Heart right ventricle (tissue), 16 donors: ENCODE data around the gene LHPP. TPM values are rescaled to one million over a fixed set of nuclear protein-coding genes. Genes with fewer than 3 reads are reported as not detected.

Experiments
- ATAC-seq, 8 donors: fragments of 200-7000 bp; cut with Tn5 transposase; one replicate each; pipeline ENCODE4 v1.9.1; 2020; ENCODE audit warnings: mild to moderate bottlenecking in 8 of 8, moderate library complexity in 8 of 8, moderate number of reproducible peaks in 1 of 8
- DNase-seq, 2 donors: peaks; one replicate each; pipeline ENCODE4 v3.0.0-alpha.2; 2020
- H3K27ac ChIP-seq, 10 donors: fragments of 200-600 bp; sonication (generic) in 2 of 10; one replicate each; pipeline versions ENCODE4 v1.5.0 to v1.8.0; 2020 to 2022; ENCODE audit warnings: mild to moderate bottlenecking in 3 of 10
- H3K27me3 ChIP-seq, 7 donors: fragments of 200-600 bp; one replicate each; pipeline ENCODE4 v1.8.0; 2021 to 2022; ENCODE audit warnings: mild to moderate bottlenecking in 2 of 7
- H3K36me3 ChIP-seq, 9 donors: fragments of 200-600 bp; sonication (generic) in 1 of 9; one replicate each; pipeline versions ENCODE4 v1.5.0 to v1.8.0; 2020 to 2022; ENCODE audit warnings: mild to moderate bottlenecking in 2 of 9
- H3K4me1 ChIP-seq, 9 donors: fragments of 200-600 bp; sonication (generic) in 1 of 9; one replicate each; pipeline versions ENCODE4 v1.5.0 to v1.8.0; 2020 to 2022; ENCODE audit warnings: mild to moderate bottlenecking in 4 of 9
- H3K4me3 ChIP-seq, 10 donors: fragments of 200-600 bp; sonication (generic) in 2 of 10; one replicate each; pipeline versions ENCODE4 v1.5.0 to v1.8.0; 2020 to 2022; ENCODE audit warnings: mild to moderate bottlenecking in 7 of 10, moderate library complexity in 2 of 10
- H3K9me3 ChIP-seq, 11 donors: fragments of 200-600 bp in 10 of 11; sonication (generic) in 2 of 11; one replicate each; pipeline versions ENCODE4 v1.5.0 to v1.8.0; 2013 to 2022; ENCODE audit warnings: mild to moderate bottlenecking in 2 of 11, control low read depth in 1 of 11, moderate library complexity in 1 of 11
- WGBS, 2 donors: extraction: QIAGEN DNeasy Blood & Tissue Kit; methylation state at CpG; one replicate each; pipeline ENCODE4 v1.1.7; 2013; ENCODE audit warnings: inconsistent platforms in 1 of 2; 5-methylcytosine and 5-hydroxymethylcytosine counted together
- intact Hi-C, 10 donors: fragments of 100-400 bp; cut with DNase I; formaldehyde crosslinking; loops; one replicate each; pipeline versions ENCODE4 v1.11.1 to v1.14.2; 2022
- polyA plus RNA-seq, 2 donors: library from polyadenylated mRNA; stranded (reverse); fragments of 200-250 nt; gene quantifications; one replicate each; pipeline ENCODE4 v1.2.3, GENCODE V29; 2013
- total RNA-seq, 10 donors: library from RNA; stranded (reverse); fragmentation: NEBNext Ultra II Directional in 3 of 10; extraction: Animal tissue kit (Norgen Biotek cat#: 25700) in 3 of 10; gene quantifications; one replicate each; pipeline versions ENCODE4 v1.2.1 to v1.2.4, GENCODE V29; 2021 to 2023
- TF ChIP-seq, protein P1 (sequence below), 9 donors: fragments of 200-600 bp; sonication (generic) in 2 of 9; IDR thresholded peaks; one replicate each; pipeline versions ENCODE4 v1.5.0 to v1.8.0; 2021 to 2022; ENCODE audit warnings: antibody characterized with exemption in 9 of 9, mild to moderate bottlenecking in 5 of 9, moderate library complexity in 1 of 9
- donor health status: Arrhythmogenic right ventricular cardiomyopathy.
- donor health status: ischemic (EF 13 %, LVEDD 7.1; RV severe dilation, severe dysfunction).
- donor health status: healthy with polysubstance abuse.
- donor health status: DM: no; HTN: yes; CAD: no.
- donor health status: DM: no; HTN: no; CAD: no.
- donor health status: ischemic (EF 25% LVEDD 6.9; RV normal size, moderate dysfunction).
- donor health status: ischemic (EF 25% LVEDD 5.7; RV mildly dilated, moderate dysfunction).
- donor health status: healthy.
- donor health status: DM: yes; HTN: yes; CAD: no.
- donor health status: Ischemic cardiomyopathy.
- donor health status: ischemic (EF 35%, LVEDD 5.7; RV mildly dilated, moderate dysfunction).
- donor health status: nonischemic (EF 11% LVEDD 7.7; RV severe dilation, severe dysfunction).
- donor health status: DM: yes; HTN: yes; CAD: no.
- donor health status: PGD.
- donor health status: ischemic (EF 29% LVEDD 5.4; RV normal size, mild dysfunction).
- donor health status: nonischemic (EF 23%, LVEDD 6.1; RV moderate dilation, normal function).

Gene LHPP
- total and polyA plus RNA-seq, 12 donors, result 4.2 to 20.5 (median 11.7) TPM

DNA sequence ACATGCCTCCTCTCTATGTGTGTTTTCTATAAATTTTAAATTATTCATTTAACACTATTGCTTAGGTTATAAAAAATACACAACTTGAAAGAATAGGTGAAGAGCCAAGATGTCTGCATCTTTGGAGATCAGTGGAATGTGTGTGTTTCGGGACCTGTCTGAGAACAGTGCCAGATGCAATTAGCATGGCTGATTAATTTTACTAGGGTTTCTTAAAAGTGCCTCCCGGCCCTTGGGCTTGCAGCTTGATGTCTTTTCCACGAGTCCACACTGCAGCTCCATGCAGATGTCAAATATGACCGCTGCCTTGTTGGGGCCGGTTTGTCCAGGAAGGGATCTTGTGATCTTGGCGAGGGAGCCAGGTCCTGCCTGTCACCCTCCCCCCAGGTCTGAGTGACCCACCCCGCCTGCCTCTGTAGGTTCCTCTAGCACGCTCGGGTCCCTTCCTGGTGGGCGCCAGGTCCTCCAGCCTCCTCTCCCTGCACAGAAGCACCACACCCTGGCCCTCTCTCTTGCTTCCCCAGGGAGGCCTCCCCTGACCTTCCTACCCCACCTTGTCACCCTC lies 20.7 kb downstream of the LHPP start:
- Histone ChIP-seq H3K4me1 (peaks cover 0 to 13% (median 0%) of the 10 kb centered on the region in 9 donors), H3K27me3 (no peaks in the 10 kb centered on the region), H3K27ac (no peak overlapping the region), H3K4me3 (no peak overlapping the region), H3K36me3 (no peaks in the 10 kb centered on the region), H3K9me3 (peaks cover 0 to 9% (median 0%) of the 10 kb centered on the region in 11 donors)
- intact Hi-C loops, result no loop called here
- DNase-seq (no peak), ATAC-seq (no peak)
- TF ChIP-seq, protein P1, sequence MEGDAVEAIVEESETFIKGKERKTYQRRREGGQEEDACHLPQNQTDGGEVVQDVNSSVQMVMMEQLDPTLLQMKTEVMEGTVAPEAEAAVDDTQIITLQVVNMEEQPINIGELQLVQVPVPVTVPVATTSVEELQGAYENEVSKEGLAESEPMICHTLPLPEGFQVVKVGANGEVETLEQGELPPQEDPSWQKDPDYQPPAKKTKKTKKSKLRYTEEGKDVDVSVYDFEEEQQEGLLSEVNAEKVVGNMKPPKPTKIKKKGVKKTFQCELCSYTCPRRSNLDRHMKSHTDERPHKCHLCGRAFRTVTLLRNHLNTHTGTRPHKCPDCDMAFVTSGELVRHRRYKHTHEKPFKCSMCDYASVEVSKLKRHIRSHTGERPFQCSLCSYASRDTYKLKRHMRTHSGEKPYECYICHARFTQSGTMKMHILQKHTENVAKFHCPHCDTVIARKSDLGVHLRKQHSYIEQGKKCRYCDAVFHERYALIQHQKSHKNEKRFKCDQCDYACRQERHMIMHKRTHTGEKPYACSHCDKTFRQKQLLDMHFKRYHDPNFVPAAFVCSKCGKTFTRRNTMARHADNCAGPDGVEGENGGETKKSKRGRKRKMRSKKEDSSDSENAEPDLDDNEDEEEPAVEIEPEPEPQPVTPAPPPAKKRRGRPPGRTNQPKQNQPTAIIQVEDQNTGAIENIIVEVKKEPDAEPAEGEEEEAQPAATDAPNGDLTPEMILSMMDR (IDR thresholded peaks at IDR 0.05), result no peak
- WGBS, 2 donors, result 88 to 90% methylated on average over 10 of the region's 10 CpGs

DNA sequence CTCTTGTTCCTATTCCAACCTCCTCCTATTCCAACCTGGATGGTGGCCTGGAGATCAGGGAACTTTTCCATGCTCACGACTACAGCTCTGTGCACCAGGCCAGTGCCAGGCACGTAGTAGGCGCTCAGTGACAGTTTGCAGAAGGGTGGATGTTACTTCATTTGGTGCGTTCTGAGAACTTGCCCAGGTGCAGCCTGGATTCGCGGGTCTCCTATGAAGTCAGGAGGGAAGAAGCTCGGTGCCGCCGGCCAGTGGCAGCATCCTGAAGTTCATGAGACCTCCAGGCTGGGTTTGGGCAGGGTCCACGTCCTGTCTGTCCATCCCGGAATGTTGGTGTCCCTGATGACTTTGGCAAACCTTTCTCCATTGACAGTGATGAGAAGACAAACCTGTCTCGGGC lies 21.3 kb downstream of the LHPP start:
- H3K27me3 ChIP-seq, result no peaks in the 10 kb centered on the region
- no peak overlapping the region for H3K27ac ChIP-seq
- ATAC-seq, result no peak
- WGBS, 2 donors, result 89 to 91% methylated on average over 12 of the region's 12 CpGs
- no peak overlapping the region for H3K4me3 ChIP-seq
- TF ChIP-seq, protein P1 (IDR thresholded peaks at IDR 0.05), result no peak
- peaks cover 0 to 10% (median 0%) of the 10 kb centered on the region in 11 donors for H3K9me3 ChIP-seq
- intact Hi-C loops, result no loop called here
- peaks cover 0 to 7% (median 0%) of the 10 kb centered on the region in 9 donors for H3K4me1 ChIP-seq
- DNase-seq, result no peak
- no peaks in the 10 kb centered on the region for H3K36me3 ChIP-seq

DNA sequence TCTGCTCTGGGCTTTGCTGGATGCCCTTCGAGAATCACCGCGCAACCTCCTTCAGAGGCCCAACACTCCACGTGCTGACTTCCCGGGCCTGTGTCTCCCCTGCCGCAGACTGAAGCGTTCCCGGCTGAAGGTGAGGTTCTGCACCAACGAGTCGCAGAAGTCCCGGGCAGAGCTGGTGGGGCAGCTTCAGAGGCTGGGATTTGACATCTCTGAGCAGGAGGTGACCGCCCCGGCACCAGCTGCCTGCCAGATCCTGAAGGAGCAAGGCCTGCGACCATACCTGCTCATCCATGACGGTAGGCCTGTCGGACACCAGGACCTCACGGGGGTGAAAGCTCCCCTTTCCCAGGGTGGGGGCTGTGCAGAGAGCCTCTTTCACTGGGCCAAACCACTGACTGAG lies 22.4 kb downstream of the LHPP start:
- Histone ChIP-seq H3K36me3 (peaks cover 0 to 6% (median 0%) of the 10 kb centered on the region in 9 donors), H3K9me3 (peaks cover 0 to 10% (median 0%) of the 10 kb centered on the region in 11 donors), H3K4me1 (no peaks in the 10 kb centered on the region), H3K27me3 (no peaks in the 10 kb centered on the region), H3K27ac (no peak overlapping the region), H3K4me3 (no peak overlapping the region)
- intact Hi-C loops, result no loop called here
- 94% methylated on average over 17 of the region's 17 CpGs for WGBS, 2 donors
- TF ChIP-seq, protein P1 (IDR thresholded peaks at IDR 0.05), result no peak
- DNase-seq, result no peak
- no peak for ATAC-seq

DNA sequence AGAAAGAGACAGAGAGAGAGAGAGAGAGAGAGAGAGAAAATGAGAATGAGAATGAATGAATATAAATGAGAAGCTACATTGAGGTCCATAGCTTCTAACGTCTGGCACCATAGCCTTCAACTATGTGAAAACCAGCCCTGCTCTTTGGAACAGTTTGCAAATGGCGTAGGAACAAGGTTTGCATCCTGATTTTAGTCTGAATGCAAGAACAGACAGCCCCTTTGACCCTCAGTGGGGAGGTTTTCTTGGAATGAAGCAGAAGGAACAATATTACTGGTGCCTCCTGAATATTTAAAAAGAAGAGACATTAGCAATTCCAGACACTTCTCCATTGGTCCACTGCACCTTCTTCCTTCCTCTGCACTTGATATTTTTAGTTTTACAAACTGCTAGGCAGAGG lies 23.0 kb downstream of the LHPP start:
- no peaks in the 10 kb centered on the region for H3K4me1 ChIP-seq
- peaks cover 0 to 7% (median 0%) of the 10 kb centered on the region in 9 donors for H3K36me3 ChIP-seq
- DNase-seq (no peak), ATAC-seq (no peak)
- TF ChIP-seq, protein P1 (IDR thresholded peaks at IDR 0.05), result no peak
- no peak overlapping the region for H3K27ac ChIP-seq
- H3K4me3 ChIP-seq, result no peak overlapping the region
- intact Hi-C loops, result no loop called here
- 85 to 88% methylated on average over 2 of the region's 2 CpGs for WGBS, 2 donors
- peaks cover 0 to 10% (median 0%) of the 10 kb centered on the region in 11 donors for H3K9me3 ChIP-seq
- H3K27me3 ChIP-seq, result no peaks in the 10 kb centered on the region
